Esophagus squamous epithelium (tissue), 4 donors: ENCODE data around the gene DMBX1.

Source experiments
- CTCF ChIP-seq, 6 experiments: fragments of 450-650 bp in 4 of 6; fragments of 200-600 bp in 2 of 6; sonication (generic) in 2 of 6; IDR thresholded peaks; one replicate each; pipeline ENCODE4 v1.5.1; 2016 to 2019; ENCODE audit warnings: antibody characterized with exemption in 6 of 6, mild to moderate bottlenecking in 4 of 6, moderate library complexity in 4 of 6
- POLR2A ChIP-seq, 4 donors: fragments of 450-650 bp; IDR thresholded peaks; one replicate each; pipeline ENCODE4 v1.6.1; 2017; ENCODE audit warnings: antibody characterized with exemption in 4 of 4, mild to moderate bottlenecking in 4 of 4, moderate library complexity in 3 of 4

DNA sequence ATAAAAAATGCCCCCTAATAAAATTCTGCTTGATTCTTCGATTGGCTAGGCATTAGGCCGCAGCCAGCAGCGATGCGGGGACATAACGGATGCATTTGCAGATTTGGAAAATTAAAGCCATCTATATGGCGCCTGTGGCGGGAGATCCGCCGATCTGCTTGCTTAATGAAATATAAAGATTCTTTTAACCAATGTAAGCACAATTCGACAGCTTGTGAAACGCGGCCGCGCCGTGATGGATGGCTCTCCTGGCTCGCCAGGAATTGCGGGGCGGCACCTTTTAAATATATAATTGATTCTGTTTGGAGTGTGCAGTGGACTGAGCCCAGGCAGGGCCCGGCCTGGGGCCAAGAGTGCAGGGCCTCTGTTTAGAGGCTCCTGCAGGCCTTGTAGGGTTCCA lies 8.0 kb downstream of the DMBX1 start:
- TF ChIP-seq CTCF (IDR thresholded peaks at IDR 0.05): no peak
- no peak for TF ChIP-seq POLR2A (IDR thresholded peaks at IDR 0.05)
